Measurements from ENCODE around the gene LMNA. TPM values are rescaled to one million over a fixed set of nuclear protein-coding genes. Genes with fewer than 3 reads are reported as not detected.

LMNA gene
- total RNA-seq, 4 donors from 2014 or later = 201 to 295 (median 211) TPM

DNA sequence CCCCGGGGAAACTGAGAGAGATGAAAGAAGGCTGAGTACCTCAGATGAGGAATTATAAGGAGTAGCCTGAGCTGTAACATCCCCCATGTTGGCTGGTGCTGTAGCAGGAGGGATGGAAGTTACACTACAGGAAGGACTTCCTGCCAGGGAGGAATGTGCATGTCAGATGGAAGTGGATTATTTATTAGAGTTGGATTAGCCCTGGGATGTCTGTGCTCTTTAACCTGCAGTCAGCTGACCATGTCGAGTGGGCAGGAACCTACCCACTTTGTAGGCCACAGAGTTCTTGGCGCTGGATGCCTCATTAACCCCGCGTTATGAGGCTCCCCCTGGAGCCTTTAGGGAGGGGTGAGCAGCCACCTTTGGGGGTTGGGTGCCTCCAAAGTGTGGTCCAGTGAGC lies 38.1 kb downstream of the LMNA start:
- Histone ChIP-seq H3K4me1 (peaks cover 0 to 24% (median 5%) of the 10 kb centered on the region in 4 donors), H3K9me3 (no peaks in the 10 kb centered on the region), H3K27ac (no peak overlapping the region), H3K36me3 (no peaks in the 10 kb centered on the region), H3K27me3 (no peaks in the 10 kb centered on the region), H3K4me3 (no peak overlapping the region)
- DNase-seq = no peak
- no peak for TF ChIP-seq POLR2A (IDR thresholded peaks at IDR 0.05)
- TF ChIP-seq, protein P1, sequence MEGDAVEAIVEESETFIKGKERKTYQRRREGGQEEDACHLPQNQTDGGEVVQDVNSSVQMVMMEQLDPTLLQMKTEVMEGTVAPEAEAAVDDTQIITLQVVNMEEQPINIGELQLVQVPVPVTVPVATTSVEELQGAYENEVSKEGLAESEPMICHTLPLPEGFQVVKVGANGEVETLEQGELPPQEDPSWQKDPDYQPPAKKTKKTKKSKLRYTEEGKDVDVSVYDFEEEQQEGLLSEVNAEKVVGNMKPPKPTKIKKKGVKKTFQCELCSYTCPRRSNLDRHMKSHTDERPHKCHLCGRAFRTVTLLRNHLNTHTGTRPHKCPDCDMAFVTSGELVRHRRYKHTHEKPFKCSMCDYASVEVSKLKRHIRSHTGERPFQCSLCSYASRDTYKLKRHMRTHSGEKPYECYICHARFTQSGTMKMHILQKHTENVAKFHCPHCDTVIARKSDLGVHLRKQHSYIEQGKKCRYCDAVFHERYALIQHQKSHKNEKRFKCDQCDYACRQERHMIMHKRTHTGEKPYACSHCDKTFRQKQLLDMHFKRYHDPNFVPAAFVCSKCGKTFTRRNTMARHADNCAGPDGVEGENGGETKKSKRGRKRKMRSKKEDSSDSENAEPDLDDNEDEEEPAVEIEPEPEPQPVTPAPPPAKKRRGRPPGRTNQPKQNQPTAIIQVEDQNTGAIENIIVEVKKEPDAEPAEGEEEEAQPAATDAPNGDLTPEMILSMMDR (IDR thresholded peaks at IDR 0.05) = no peak

DNA sequence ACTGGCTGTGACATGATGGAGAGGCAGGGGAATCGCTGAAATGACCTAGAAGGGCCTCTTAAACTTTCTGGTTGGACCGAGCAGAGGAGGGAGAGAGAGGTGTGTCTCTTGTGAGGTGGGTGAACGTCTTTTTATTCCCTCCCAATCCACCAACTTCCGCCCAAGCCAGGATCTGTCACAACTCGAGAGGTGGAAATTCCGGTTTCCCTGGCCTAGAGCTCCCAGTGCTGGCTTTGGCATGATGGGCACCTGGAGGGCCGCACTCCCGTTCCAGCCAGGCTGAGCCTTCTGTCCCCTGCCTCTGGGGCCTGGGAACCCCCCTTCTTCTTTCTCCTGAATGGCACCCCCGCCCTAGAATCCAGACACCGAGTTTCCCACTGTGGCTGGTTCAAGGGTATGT lies 38.9 kb downstream of the LMNA start, which contains the start of gene SEMA4A:
SEMA4A (plus strand) TSS at position 224 of the 400 bp plus-strand sequence. CDS start 994 bp downstream, outside the sequence.
- H3K4me1 ChIP-seq = peaks cover 0 to 24% (median 5%) of the 10 kb centered on the region in 4 donors
- no peaks in the 10 kb centered on the region for H3K27me3 ChIP-seq
- TF ChIP-seq, protein P1 (IDR thresholded peaks at IDR 0.05) = no peak
- no peak for TF ChIP-seq POLR2A (IDR thresholded peaks at IDR 0.05)
- H3K9me3 ChIP-seq = no peaks in the 10 kb centered on the region
- no peaks in the 10 kb centered on the region for H3K36me3 ChIP-seq
- H3K4me3 ChIP-seq = no peak within 1 kb of the TSS
- no peak for DNase-seq
- peak within 1 kb of the TSS in 1 of 4 donors; percentile 25 for H3K27ac ChIP-seq

DNA sequence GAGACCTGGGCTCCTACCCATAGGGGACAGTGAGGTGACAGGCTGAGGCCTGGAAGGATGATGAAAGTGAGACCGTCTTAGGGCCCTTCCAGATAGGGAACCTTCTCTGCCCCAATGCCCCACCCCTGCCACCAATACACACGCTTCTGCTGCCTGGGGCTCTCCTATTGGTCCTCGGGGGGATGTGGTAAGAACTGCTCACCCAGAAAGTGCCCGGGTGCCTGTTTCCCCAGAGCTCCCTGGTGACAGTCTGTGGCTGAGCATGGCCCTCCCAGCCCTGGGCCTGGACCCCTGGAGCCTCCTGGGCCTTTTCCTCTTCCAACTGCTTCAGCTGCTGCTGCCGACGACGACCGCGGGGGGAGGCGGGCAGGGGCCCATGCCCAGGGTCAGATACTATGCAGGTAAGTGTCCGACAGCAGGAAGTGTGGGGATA lies 39.8 kb downstream of the LMNA start:
- H3K27ac ChIP-seq = peak overlapping the region in 1 of 4 donors; percentile 25

DNA sequence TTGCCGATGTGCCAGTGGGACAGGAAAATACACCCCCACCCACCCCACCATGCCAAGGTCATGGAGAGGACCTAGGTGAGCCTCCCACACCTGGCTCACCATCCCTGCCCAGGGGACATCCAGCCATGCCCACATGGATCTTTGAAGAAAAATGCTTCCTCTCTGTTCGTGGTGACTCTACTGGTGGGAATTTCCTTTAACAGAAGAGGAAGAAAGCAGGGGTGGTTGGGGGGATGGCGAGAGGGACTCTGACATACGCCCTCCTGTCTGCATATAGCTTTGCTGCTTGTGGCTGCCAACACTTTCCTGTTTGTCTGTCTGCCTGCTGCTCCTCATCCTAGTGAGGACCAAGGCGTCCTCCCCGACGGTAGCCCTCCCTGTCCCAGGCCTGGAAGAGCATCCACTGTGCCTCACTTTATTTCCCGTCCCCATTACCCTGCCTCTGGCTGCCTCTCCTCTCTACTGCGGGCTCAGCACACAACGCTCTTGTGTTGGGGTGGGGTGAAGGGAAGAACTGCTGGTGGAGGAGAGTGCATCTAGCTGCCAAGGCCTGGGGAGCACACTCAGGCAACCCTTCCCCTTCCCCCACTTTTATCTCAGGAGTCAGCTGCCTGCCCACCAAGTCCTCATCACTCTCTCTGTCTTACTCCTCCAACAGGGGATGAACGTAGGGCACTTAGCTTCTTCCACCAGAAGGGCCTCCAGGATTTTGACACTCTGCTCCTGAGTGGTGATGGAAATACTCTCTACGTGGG lies 41.4 kb downstream of the LMNA start:
- H3K4me3 ChIP-seq = no peak overlapping the region
- no peak for TF ChIP-seq POLR2A (IDR thresholded peaks at IDR 0.05)
- TF ChIP-seq, protein P1 (IDR thresholded peaks at IDR 0.05) = no peak
- peaks cover 0 to 8% (median 3%) of the 10 kb centered on the region in 4 donors for H3K4me1 ChIP-seq
- H3K9me3 ChIP-seq = no peaks in the 10 kb centered on the region
- no peaks in the 10 kb centered on the region for H3K36me3 ChIP-seq
- no peak for DNase-seq
- H3K27ac ChIP-seq = no peak overlapping the region
- H3K27me3 ChIP-seq = no peaks in the 10 kb centered on the region

More for the DNA sequence above, 39.8 kb downstream of the LMNA start:
- no peak for TF ChIP-seq POLR2A (IDR thresholded peaks at IDR 0.05)
- TF ChIP-seq, protein P1 (IDR thresholded peaks at IDR 0.05) = no peak
- H3K27me3 ChIP-seq = no peaks in the 10 kb centered on the region
- H3K36me3 ChIP-seq = no peaks in the 10 kb centered on the region
- peak in 2 of 3 donors; percentile 68 to 77 for DNase-seq
- no peak overlapping the region for H3K4me3 ChIP-seq
- no peaks in the 10 kb centered on the region for H3K9me3 ChIP-seq
- H3K4me1 ChIP-seq = peaks cover 0 to 14% (median under 1%) of the 10 kb centered on the region in 4 donors

DNA sequence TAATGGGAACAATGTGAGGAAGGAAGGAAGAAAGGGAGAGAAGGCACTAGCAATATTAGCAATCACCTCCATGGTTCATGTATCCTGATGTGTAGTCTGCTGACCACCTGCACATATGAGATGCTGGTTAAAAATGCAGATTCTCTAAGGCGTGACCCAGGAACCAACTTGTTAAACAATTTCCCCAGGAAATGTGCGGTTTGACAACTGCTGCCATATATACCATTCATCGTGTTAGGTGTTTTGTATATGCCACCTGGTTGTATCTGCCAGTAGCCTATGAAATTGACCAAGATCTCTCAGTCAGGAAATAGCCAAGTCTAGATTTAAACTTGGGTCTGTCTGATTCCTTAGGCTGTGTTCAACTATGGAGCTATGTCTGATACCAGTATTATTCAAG lies 43.0 kb downstream of the LMNA start:
- DNase-seq = no peak
- H3K27me3 ChIP-seq = no peaks in the 10 kb centered on the region
- H3K27ac ChIP-seq = peak overlapping the region in 1 of 4 donors; percentile 9
- TF ChIP-seq, protein P1 (IDR thresholded peaks at IDR 0.05) = no peak
- TF ChIP-seq POLR2A (IDR thresholded peaks at IDR 0.05) = no peak
- H3K36me3 ChIP-seq = no peaks in the 10 kb centered on the region
- H3K4me3 ChIP-seq = no peak overlapping the region
- peaks cover 0 to 16% (median 1%) of the 10 kb centered on the region in 4 donors for H3K4me1 ChIP-seq
- H3K9me3 ChIP-seq = no peaks in the 10 kb centered on the region

Measured in Peyer's patch (tissue), 4 donors.